Jurkat, Clone E6-1 (cell line): Measurements from ENCODE around the gene LMAN2.

ENCODE experiments used
- DNase-seq: peaks from one replicate; pipeline ENCODE4 v3.0.0-alpha.2; 2011; ENCODE audit warnings: low read depth, low spot score
- H3K4me3 ChIP-seq: 2 replicates; pipeline ENCODE4 v1.5.1; 2011; ENCODE audit warnings: mild to moderate bottlenecking, low read length, control low read depth, moderate library complexity

LMAN2 gene

GRCh38 chr5:177334155-177334551, 17.3 kb downstream of the LMAN2 start:
- no peak for DNase-seq
- H3K4me3 ChIP-seq = no peak overlapping the region

- H3K4me3 ChIP-seq = no peak overlapping the region
- DNase-seq = no peak
Measured at GRCh38 chr5:177333420-177334154, 17.9 kb downstream of the LMAN2 start.

GRCh38 chr5:177332896-177333260, 18.6 kb downstream of the LMAN2 start:
- no peak overlapping the region for H3K4me3 ChIP-seq
- no peak for DNase-seq

- no peak overlapping the region for H3K4me3 ChIP-seq
- DNase-seq = no peak
Measured at GRCh38 chr5:177332031-177332895, 19.2 kb downstream of the LMAN2 start.

- DNase-seq = no peak
- H3K4me3 ChIP-seq = no peak overlapping the region
Measured at GRCh38 chr5:177330991-177331842, 20.3 kb downstream of the LMAN2 start.

GRCh38 chr5:177329883-177330282, 21.6 kb downstream of the LMAN2 start:
- H3K4me3 ChIP-seq = no peak overlapping the region
- no peak for DNase-seq

- no peak for DNase-seq
- no peak overlapping the region for H3K4me3 ChIP-seq
Measured at GRCh38 chr5:177328545-177329231, 22.8 kb downstream of the LMAN2 start.

GRCh38 chr5:177327539-177328522, 23.6 kb downstream of the LMAN2 start:
- no peak for DNase-seq
- no peak overlapping the region for H3K4me3 ChIP-seq

GRCh38 chr5:177325868-177326381, 25.5 kb downstream of the LMAN2 start:
- no peak overlapping the region for H3K4me3 ChIP-seq
- DNase-seq = no peak

- no peak overlapping the region for H3K4me3 ChIP-seq
- DNase-seq = no peak
Measured at GRCh38 chr5:177320879-177321278, 30.6 kb downstream of the LMAN2 start.

GRCh38 chr5:177319913-177320588, 31.4 kb downstream of the LMAN2 start:
- peak; percentile 28 for DNase-seq
- H3K4me3 ChIP-seq = no peak overlapping the region

GRCh38 chr5:177317959-177318377, 33.5 kb downstream of the LMAN2 start:
- H3K4me3 ChIP-seq = no peak overlapping the region
- DNase-seq = peak; percentile 73

GRCh38 chr5:177316005-177316404, 35.5 kb downstream of the LMAN2 start:
- no peak overlapping the region for H3K4me3 ChIP-seq
- no peak for DNase-seq

- DNase-seq = no peak
- no peak overlapping the region for H3K4me3 ChIP-seq
Measured at GRCh38 chr5:177315411-177315810, 36.1 kb downstream of the LMAN2 start.

- no peak overlapping the region for H3K4me3 ChIP-seq
- no peak for DNase-seq
Measured at GRCh38 chr5:177314376-177315342, 36.8 kb downstream of the LMAN2 start.
